Measurements from ENCODE around the gene ART4.

- no peak for TF ChIP-seq CTCF (IDR thresholded peaks at IDR 0.05; ENCODE audit: low read depth, low read length)
- TF ChIP-seq EZH2phosphoT487 (IDR thresholded peaks at IDR 0.05; ENCODE audit: low read depth), result no peak
Measured at GRCh38 chr12:14885718-14886221, 42.4 kb upstream of the ART4 start, which contains the start of gene MGP.

Measured in OCI-LY3 (cell line).